ENCODE data around the gene IGFALS.

Gene IGFALS

DNA sequence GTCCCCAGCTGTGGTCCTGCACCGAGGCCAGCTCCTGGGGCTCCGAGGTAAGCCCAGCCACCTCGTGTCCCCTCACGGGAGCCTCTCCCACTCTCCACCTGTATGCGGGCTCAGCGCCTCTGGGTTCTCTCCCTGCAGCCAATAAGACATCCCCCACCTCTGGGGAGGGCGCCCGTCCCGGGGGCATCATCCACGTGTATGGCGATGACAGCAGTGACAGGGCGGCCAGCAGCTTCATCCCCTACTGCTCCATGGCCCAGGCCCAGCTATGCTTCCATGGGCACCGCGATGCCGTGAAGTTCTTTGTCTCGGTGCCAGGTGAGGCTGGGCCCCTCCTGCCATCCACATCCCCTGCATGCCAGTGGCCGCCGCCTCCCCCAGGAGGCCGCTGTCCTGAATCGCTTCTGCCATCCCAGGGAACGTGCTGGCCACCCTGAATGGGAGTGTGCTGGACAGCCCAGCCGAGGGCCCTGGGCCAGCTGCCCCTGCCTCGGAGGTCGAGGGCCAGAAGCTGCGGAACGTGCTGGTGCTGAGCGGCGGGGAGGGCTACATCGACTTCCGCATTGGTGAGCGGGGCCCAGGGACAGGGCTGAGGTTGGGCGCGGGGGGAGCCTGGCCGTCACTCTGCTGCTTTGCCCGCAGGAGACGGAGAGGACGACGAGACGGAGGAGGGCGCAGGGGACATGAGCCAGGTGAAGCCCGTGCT lies 25.3 kb downstream of the IGFALS start:
- TF ChIP-seq, protein P1, sequence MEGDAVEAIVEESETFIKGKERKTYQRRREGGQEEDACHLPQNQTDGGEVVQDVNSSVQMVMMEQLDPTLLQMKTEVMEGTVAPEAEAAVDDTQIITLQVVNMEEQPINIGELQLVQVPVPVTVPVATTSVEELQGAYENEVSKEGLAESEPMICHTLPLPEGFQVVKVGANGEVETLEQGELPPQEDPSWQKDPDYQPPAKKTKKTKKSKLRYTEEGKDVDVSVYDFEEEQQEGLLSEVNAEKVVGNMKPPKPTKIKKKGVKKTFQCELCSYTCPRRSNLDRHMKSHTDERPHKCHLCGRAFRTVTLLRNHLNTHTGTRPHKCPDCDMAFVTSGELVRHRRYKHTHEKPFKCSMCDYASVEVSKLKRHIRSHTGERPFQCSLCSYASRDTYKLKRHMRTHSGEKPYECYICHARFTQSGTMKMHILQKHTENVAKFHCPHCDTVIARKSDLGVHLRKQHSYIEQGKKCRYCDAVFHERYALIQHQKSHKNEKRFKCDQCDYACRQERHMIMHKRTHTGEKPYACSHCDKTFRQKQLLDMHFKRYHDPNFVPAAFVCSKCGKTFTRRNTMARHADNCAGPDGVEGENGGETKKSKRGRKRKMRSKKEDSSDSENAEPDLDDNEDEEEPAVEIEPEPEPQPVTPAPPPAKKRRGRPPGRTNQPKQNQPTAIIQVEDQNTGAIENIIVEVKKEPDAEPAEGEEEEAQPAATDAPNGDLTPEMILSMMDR (IDR thresholded peaks at IDR 0.05; ENCODE audit: insufficient read depth, low read depth, low read length, missing control alignments), result no peak
- DNase-seq (ENCODE audit: low read depth), result no peak
- no peak overlapping the region for H3K4me3 ChIP-seq (ENCODE audit: low read depth, low read length)

DNA sequence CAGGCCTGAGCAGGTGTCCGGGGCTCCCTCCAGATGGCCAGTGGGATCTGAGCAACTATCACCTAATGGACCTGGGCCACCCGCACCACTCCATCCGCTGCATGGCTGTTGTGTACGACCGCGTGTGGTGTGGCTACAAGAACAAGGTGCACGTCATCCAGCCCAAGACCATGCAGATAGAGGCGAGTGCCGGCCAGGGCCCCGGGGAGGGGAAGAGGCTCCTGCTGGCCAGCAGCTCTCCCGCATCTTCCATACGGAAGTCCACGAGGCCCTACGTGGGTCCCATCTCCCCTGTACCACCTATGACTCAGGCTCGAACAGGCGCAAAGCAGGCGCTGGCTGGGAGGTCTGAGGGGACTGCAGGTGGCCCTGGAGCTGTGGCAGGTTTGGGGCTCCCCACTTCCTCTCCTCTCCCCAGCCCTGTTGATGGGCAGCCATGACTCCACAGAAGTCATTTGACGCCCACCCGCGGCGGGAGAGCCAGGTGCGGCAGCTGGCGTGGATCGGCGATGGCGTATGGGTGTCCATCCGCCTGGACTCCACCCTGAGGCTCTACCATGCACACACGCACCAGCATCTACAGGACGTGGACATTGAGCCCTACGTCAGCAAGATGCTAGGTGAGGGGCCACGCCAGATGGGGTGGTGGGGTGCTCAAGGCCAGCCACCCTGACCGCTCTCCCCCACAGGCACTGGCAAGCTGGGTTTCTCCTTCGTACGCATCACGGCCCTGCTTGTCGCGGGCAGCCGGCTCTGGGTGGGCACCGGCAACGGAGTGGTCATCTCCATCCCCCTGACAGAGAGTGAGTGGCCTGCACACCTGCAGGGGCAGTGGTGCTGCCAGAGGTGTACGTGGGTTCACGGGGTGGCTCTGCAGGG lies 26.1 kb downstream of the IGFALS start:
- no peak for DNase-seq (ENCODE audit: low read depth)
- TF ChIP-seq, protein P1 (IDR thresholded peaks at IDR 0.05; ENCODE audit: insufficient read depth, low read depth, low read length, missing control alignments), result no peak
- no peak overlapping the region for H3K4me3 ChIP-seq (ENCODE audit: low read depth, low read length)

- no peak for DNase-seq (ENCODE audit: low read depth)
- TF ChIP-seq, protein P1 (IDR thresholded peaks at IDR 0.05; ENCODE audit: insufficient read depth, low read depth, low read length, missing control alignments), result no peak
- H3K4me3 ChIP-seq (ENCODE audit: low read depth, low read length), result no peak overlapping the region
Observed at GRCh38 chr16:1766701-1767100, 26.8 kb downstream of the IGFALS start.

- no peak overlapping the region for H3K4me3 ChIP-seq (ENCODE audit: low read depth, low read length)
- TF ChIP-seq, protein P1 (IDR thresholded peaks at IDR 0.05; ENCODE audit: insufficient read depth, low read depth, low read length, missing control alignments), result no peak
- no peak for DNase-seq (ENCODE audit: low read depth)
Observed at GRCh38 chr16:1766231-1766630, 27.3 kb downstream of the IGFALS start.

GRCh38 chr16:1765826-1766225 lies 27.7 kb downstream of the IGFALS start:
- H3K4me3 ChIP-seq (ENCODE audit: low read depth, low read length), result no peak overlapping the region
- DNase-seq (ENCODE audit: low read depth), result no peak
- TF ChIP-seq, protein P1 (IDR thresholded peaks at IDR 0.05; ENCODE audit: insufficient read depth, low read depth, low read length, missing control alignments), result no peak

DNA sequence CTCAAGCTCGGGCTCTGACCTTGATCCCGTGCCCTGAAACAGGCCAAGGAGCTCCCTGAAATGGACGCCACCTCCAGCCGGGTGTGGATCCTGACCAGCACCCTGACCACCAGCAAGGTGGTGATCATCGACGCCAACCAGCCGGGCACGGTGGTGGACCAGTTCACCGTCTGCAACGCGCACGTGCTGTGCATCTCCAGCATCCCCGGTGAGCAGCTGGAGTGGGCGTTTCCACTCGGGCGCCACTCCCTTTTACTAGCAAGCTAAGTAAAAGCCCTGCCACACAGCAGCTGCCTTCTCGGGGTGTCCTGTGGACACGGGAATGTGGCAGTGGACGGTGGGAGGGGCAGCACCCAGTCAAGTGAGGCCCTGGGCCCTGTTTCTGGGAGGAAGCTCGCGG lies 28.5 kb downstream of the IGFALS start:
- no peak overlapping the region for H3K4me3 ChIP-seq (ENCODE audit: low read depth, low read length)
- DNase-seq (ENCODE audit: low read depth), result no peak
- TF ChIP-seq, protein P1 (IDR thresholded peaks at IDR 0.05; ENCODE audit: insufficient read depth, low read depth, low read length, missing control alignments), result no peak
